Epithelial cell of proximal tubule (primary cell): ENCODE measurements around the gene NPR3. TPM values are rescaled to one million over a fixed set of nuclear protein-coding genes. Genes with fewer than 3 reads are reported as not detected.
"Not testable (repeated sequence)": the region's sequence is repeated elsewhere in the genome, so short reads cannot be mapped to it uniquely, and the experiment has no call there.

ENCODE experiments used
- DNase-seq: peaks from one replicate; pipeline ENCODE4 v3.0.0-alpha.2; 2011; ENCODE audit warnings: low read depth
- H3K4me3 ChIP-seq: 2 replicates; pipeline ENCODE4 v1.5.1; 2011; ENCODE audit warnings: low read depth, mild to moderate bottlenecking, low read length
- CTCF ChIP-seq: conservative IDR thresholded peaks from 2 replicates; pipeline ENCODE4 v1.5.1; 2012; ENCODE audit warnings: low read depth, mild to moderate bottlenecking, low read length
- total RNA-seq: library from RNA; depleted of rRNA; stranded (reverse); fragments of >200 nt; gene quantifications from 2 replicates; pipeline ENCODE4 v1.2.3, GENCODE V29; 2015

Gene NPR3
- total RNA-seq, 1 donor from 2014 or later = 0.29 TPM

GRCh38 chr5:32802764-32803163, 91.6 kb downstream of the NPR3 start:
- H3K4me3 ChIP-seq = no peak overlapping the region
- no peak for TF ChIP-seq CTCF
- DNase-seq = no peak

- TF ChIP-seq CTCF = no peak
- no peak for DNase-seq
- no peak overlapping the region for H3K4me3 ChIP-seq
Observed at GRCh38 chr5:32803656-32804055, 92.5 kb downstream of the NPR3 start.

GRCh38 chr5:32805462-32805861, 94.3 kb downstream of the NPR3 start:
- not testable (repeated sequence) for DNase-seq, H3K4me3 ChIP-seq

GRCh38 chr5:32805971-32806638, 95.0 kb downstream of the NPR3 start:
- no peak for DNase-seq
- H3K4me3 ChIP-seq = no peak overlapping the region
- no peak for TF ChIP-seq CTCF

GRCh38 chr5:32808783-32809182, 97.7 kb downstream of the NPR3 start:
- TF ChIP-seq CTCF = no peak
- H3K4me3 ChIP-seq = no peak overlapping the region
- DNase-seq = no peak

- no peak for TF ChIP-seq CTCF
- H3K4me3 ChIP-seq = no peak overlapping the region
- DNase-seq = no peak
Observed at GRCh38 chr5:32810804-32811203, 99.7 kb downstream of the NPR3 start.

GRCh38 chr5:32812399-32812798, 101.3 kb downstream of the NPR3 start:
- no peak overlapping the region for H3K4me3 ChIP-seq
- TF ChIP-seq CTCF = no peak
- no peak for DNase-seq
